Liver (tissue), 9 donors: Measurements from ENCODE around the gene C1QTNF12. TPM values are rescaled to one million over a fixed set of nuclear protein-coding genes. Genes with fewer than 3 reads are reported as not detected.

ENCODE experiments used
- DNase-seq: peaks from one replicate; pipeline ENCODE4 v3.0.0-alpha.2; 2017; ENCODE audit warnings: low spot score
- H3K27ac ChIP-seq, 2 donors: one replicate each; pipeline ENCODE4 v1.7.0; 2013; ENCODE audit warnings: inconsistent platforms in 2 of 2, low read length in 2 of 2, control low read depth in 1 of 2, low read depth in 1 of 2, mild to moderate bottlenecking in 1 of 2
- H3K27me3 ChIP-seq, 4 donors: one replicate each; pipeline versions ENCODE4 v1.6.1 to v1.7.0; 2013; ENCODE audit warnings: low read length in 3 of 4, inconsistent platforms in 1 of 4, mild to moderate bottlenecking in 1 of 4, moderate library complexity in 1 of 4; ENCODE audit not compliant: control insufficient read depth in 4 of 4, insufficient read depth in 4 of 4
- H3K36me3 ChIP-seq, 4 donors: one replicate each; pipeline versions ENCODE4 v1.6.1 to v1.7.0; 2013; ENCODE audit warnings: low read length in 3 of 4, mild to moderate bottlenecking in 3 of 4, low read depth in 1 of 4, moderate library complexity in 1 of 4; ENCODE audit not compliant: control insufficient read depth in 4 of 4, insufficient read depth in 3 of 4
- H3K4me1 ChIP-seq, 4 donors: one replicate each; pipeline versions ENCODE4 v1.6.1 to v1.7.0; 2013; ENCODE audit warnings: low read length in 3 of 4, mild to moderate bottlenecking in 3 of 4, moderate library complexity in 1 of 4; ENCODE audit not compliant: control insufficient read depth in 4 of 4, insufficient read depth in 4 of 4
- H3K4me3 ChIP-seq, 3 donors: one replicate each; pipeline versions ENCODE4 v1.6.1 to v1.7.0; 2013; ENCODE audit warnings: low read length in 3 of 3, control low read depth in 1 of 3, low read depth in 1 of 3, mild to moderate bottlenecking in 1 of 3
- H3K9ac ChIP-seq, 2 donors: one replicate each; pipeline ENCODE4 v1.7.0; 2013; ENCODE audit warnings: low read length in 2 of 2, mild to moderate bottlenecking in 2 of 2, moderate library complexity in 2 of 2, control low read depth in 1 of 2, low read depth in 1 of 2
- H3K9me3 ChIP-seq, 4 donors: one replicate each; pipeline versions ENCODE4 v1.6.1 to v1.7.0; 2013; ENCODE audit warnings: low read length in 3 of 4; ENCODE audit not compliant: control insufficient read depth in 4 of 4
- ATF3 ChIP-seq: IDR thresholded peaks from 2 replicates; pipeline ENCODE4 v1.6.1; 2016; ENCODE audit warnings: antibody characterized with exemption
- CTCF ChIP-seq: fragments of 150-350 bp; IDR thresholded peaks from 2 replicates; pipeline ENCODE4 v1.5.1; 2017; ENCODE audit warnings: improper control_type of control experiment, low read depth, low read length; ENCODE audit not compliant: missing input control
- EGR1 ChIP-seq, 2 donors: IDR thresholded peaks; 2 replicates each; pipeline ENCODE4 v1.6.1; 2016 to 2018; ENCODE audit warnings: antibody characterized with exemption in 2 of 2, low read depth in 2 of 2
- FOXA1 ChIP-seq: IDR thresholded peaks from 2 replicates; pipeline ENCODE4 v1.6.1; 2016; ENCODE audit warnings: antibody characterized with exemption
- FOXA2 ChIP-seq: IDR thresholded peaks from 2 replicates; pipeline ENCODE4 v1.6.1; 2016; ENCODE audit warnings: antibody characterized with exemption
- GABPA ChIP-seq, 2 donors: IDR thresholded peaks in 1 of 2; conservative IDR thresholded peaks in 1 of 2; 2 replicates each; pipeline ENCODE4 v1.6.1; 2016; ENCODE audit warnings: antibody characterized with exemption in 2 of 2, mild to moderate bottlenecking in 1 of 2, moderate library complexity in 1 of 2
- HNF4A ChIP-seq, 2 donors: conservative IDR thresholded peaks; 2 replicates each; pipeline ENCODE4 v1.6.1; 2016; ENCODE audit warnings: antibody characterized with exemption in 2 of 2, mild to moderate bottlenecking in 2 of 2
- HNF4G ChIP-seq: IDR thresholded peaks from 2 replicates; pipeline ENCODE4 v1.6.1; 2016; ENCODE audit warnings: antibody characterized with exemption
- JUND ChIP-seq, 2 donors: IDR thresholded peaks; 2 replicates each; pipeline ENCODE4 v1.6.1; 2016; ENCODE audit warnings: antibody characterized with exemption in 2 of 2
- MAX ChIP-seq: IDR thresholded peaks from 2 replicates; pipeline ENCODE4 v1.6.1; 2016; ENCODE audit warnings: antibody characterized with exemption
- NR2F2 ChIP-seq: IDR thresholded peaks from 2 replicates; pipeline ENCODE4 v1.6.1; 2016; ENCODE audit warnings: antibody characterized with exemption
- RAD21 ChIP-seq, 2 donors: IDR thresholded peaks; 2 replicates each; pipeline ENCODE4 v1.6.1; 2016; ENCODE audit warnings: antibody characterized with exemption in 2 of 2, mild to moderate bottlenecking in 2 of 2
- REST ChIP-seq: IDR thresholded peaks from 2 replicates; pipeline ENCODE4 v1.6.1; 2016; ENCODE audit warnings: antibody characterized with exemption, mild to moderate bottlenecking
- RXRA ChIP-seq, 2 donors: IDR thresholded peaks; 2 replicates each; pipeline ENCODE4 v1.6.1; 2017 to 2018; ENCODE audit warnings: antibody characterized with exemption in 2 of 2, mild to moderate bottlenecking in 1 of 2
- SP1 ChIP-seq: IDR thresholded peaks from 2 replicates; pipeline ENCODE4 v1.6.1; 2018; ENCODE audit warnings: antibody characterized with exemption, mild to moderate bottlenecking
- TAF1 ChIP-seq: conservative IDR thresholded peaks from 2 replicates; pipeline ENCODE4 v1.6.1; 2016; ENCODE audit warnings: antibody characterized with exemption, mild to moderate bottlenecking
- YY1 ChIP-seq: IDR thresholded peaks from 2 replicates; pipeline ENCODE4 v1.6.1; 2016; ENCODE audit warnings: antibody characterized with exemption, mild to moderate bottlenecking
- ZBTB33 ChIP-seq: IDR thresholded peaks from 2 replicates; pipeline ENCODE4 v1.6.1; 2016; ENCODE audit warnings: antibody characterized with exemption
- WGBS: extraction: QIAGEN DNeasy Blood & Tissue Kit; methylation state at CpG from one replicate; pipeline ENCODE4 v1.1.7; 2013; 5-methylcytosine and 5-hydroxymethylcytosine counted together
- polyA plus RNA-seq, 2 donors: library from polyadenylated mRNA; stranded (reverse) in 1 of 2; unstranded in 1 of 2; fragments of 200-250 nt in 1 of 2; fragments of >200 nt in 1 of 2; fragmentation: Nextera tagmentation in 1 of 2; extraction: Ambion mirVana in 1 of 2; gene quantifications; one replicate each; pipeline versions ENCODE4 v1.2.1 to v1.2.3, GENCODE V29; 2013 to 2015
- total RNA-seq, 2 donors: library from RNA; depleted of rRNA; stranded (reverse); fragments of >200 nt; gene quantifications; one replicate each; pipeline ENCODE4 v1.2.3, GENCODE V29; 2014
- donor health status: healthy.
- donor health status: healthy.
- donor health status: healthy.
- donor health status: healthy.
- donor health status: healthy.

The C1QTNF12 gene
- total and polyA plus RNA-seq, 4 donors: 0.39 to 0.40 TPM; not detected in 2

- no peak for TF ChIP-seq FOXA1
- no peak for TF ChIP-seq YY1
- TF ChIP-seq FOXA2: no peak
- TF ChIP-seq MAX: no peak
- no peak for TF ChIP-seq JUND (IDR thresholded peaks at IDR 0.05)
- TF ChIP-seq CTCF: no peak
- TF ChIP-seq TAF1: no peak
- TF ChIP-seq GABPA (IDR thresholded peaks at IDR 0.05 in 1 of 2, conservative IDR thresholded peaks at IDR 0.05 in 1 of 2): no peak
- TF ChIP-seq HNF4A (conservative IDR thresholded peaks at IDR 0.05): no peak
- TF ChIP-seq RXRA (IDR thresholded peaks at IDR 0.05): no peak
- no peak for TF ChIP-seq SP1
- TF ChIP-seq ZBTB33: no peak
- no peak for TF ChIP-seq HNF4G
- no peak for TF ChIP-seq ATF3
- TF ChIP-seq RAD21 (IDR thresholded peaks at IDR 0.05): no peak
- no peak for TF ChIP-seq REST
- no peak for TF ChIP-seq EGR1 (IDR thresholded peaks at IDR 0.05; ENCODE audit: low read depth in 2 of 2)
- no peak for TF ChIP-seq NR2F2
- Histone ChIP-seq H3K4me3 (no peak overlapping the region), H3K4me1 (no peaks in the 10 kb centered on the region), H3K27ac (no peak overlapping the region), H3K27me3 (no peaks in the 10 kb centered on the region), H3K36me3 (peaks cover 9 to 54% (median 31%) of the 10 kb centered on the region in 4 donors), H3K9me3 (no peaks in the 10 kb centered on the region), H3K9ac (no peak overlapping the region)
- no peak for DNase-seq
- 84% methylated on average over 26 of the region's 26 CpGs for WGBS
Measured at GRCh38 chr1:1259951-1260600, 13.6 kb upstream of the C1QTNF12 start.
